ENCODE results near the gene SF1. TPM values are rescaled to one million over a fixed set of nuclear protein-coding genes. Genes with fewer than 3 reads are reported as not detected.

The SF1 gene
- total RNA-seq, 3 donors from 2014 or later = 549 to 586 (median 553) TPM

GRCh38 chr11:64764753-64765152, 13.6 kb downstream of the SF1 start:
- H3K9me3 Mint-ChIP-seq = no peaks in the 10 kb centered on the region
- ATAC-seq = no peak
- H3K4me3 Mint-ChIP-seq = peak overlapping the region; percentile 42
- peaks cover 62% of the 10 kb centered on the region for H3K36me3 Mint-ChIP-seq (ENCODE audit: insufficient read depth)
- no peaks in the 10 kb centered on the region for H3K27me3 Mint-ChIP-seq (ENCODE audit: low read depth)
- no peak for DNase-seq
- H3K4me1 Mint-ChIP-seq (ENCODE audit: low read depth) = peaks cover 92% of the 10 kb centered on the region

GRCh38 chr11:64764040-64764611, 14.2 kb downstream of the SF1 start:
- Mint-ChIP-seq H3K4me3 (peak overlapping the region; percentile 42), H3K9me3 (no peaks in the 10 kb centered on the region), H3K27me3 (ENCODE audit: low read depth) (no peaks in the 10 kb centered on the region), H3K36me3 (ENCODE audit: insufficient read depth) (peaks cover 56% of the 10 kb centered on the region), H3K4me1 (ENCODE audit: low read depth) (peaks cover 92% of the 10 kb centered on the region)
- ATAC-seq (peak; percentile 3 to 18), DNase-seq (peak; percentile 47)

- no peak for DNase-seq
- H3K9me3 Mint-ChIP-seq = no peaks in the 10 kb centered on the region
- peaks cover 90% of the 10 kb centered on the region for H3K4me1 Mint-ChIP-seq (ENCODE audit: low read depth)
- H3K4me3 Mint-ChIP-seq = peak overlapping the region; percentile 42
- H3K36me3 Mint-ChIP-seq (ENCODE audit: insufficient read depth) = peaks cover 50% of the 10 kb centered on the region
- ATAC-seq = no peak
- H3K27me3 Mint-ChIP-seq (ENCODE audit: low read depth) = no peaks in the 10 kb centered on the region
These were observed 14.8 kb downstream of the SF1 start for GRCh38 chr11:64763526-64764039.

DNA sequence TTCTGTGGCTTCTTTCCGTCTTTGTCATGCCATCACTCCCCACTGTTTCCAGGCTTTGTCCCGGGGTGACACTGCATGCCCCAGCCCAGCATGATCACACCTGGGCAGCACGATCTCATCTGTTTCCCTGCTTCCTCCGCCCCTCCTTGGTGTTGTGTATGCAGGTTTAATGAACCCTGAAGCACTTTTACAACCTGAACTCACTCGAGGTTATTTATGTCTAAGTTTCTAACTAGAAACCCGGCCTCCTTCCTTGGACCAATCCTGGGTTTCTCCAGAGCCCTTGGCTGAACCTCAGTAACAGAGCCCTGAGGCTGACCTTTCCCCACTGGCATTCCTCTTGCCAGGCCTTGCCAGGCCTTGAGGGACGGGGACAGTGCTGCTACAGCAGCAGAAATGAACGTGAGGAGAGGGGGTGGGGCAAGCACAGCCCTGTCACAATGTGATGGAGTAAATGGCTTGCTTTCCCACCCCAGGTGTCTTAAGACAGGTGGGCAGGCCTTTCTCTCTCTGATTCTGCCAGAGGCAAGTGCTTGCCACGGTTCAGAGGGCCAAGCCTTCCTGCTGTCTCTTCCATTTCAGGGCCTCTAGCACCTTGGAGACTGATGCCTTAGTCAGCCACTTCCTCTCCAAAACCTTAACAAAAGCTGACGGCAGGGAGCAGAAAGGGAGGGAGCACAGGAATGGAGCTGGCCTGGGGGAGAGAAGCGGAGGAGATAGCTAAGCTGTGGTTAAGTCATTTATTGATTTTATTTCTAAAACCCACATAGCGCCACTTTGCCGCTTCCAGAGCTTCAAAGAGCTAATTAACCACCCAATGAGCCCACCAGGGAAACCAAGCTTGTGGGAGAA, 15.4 kb downstream of the SF1 start:
- H3K27me3 Mint-ChIP-seq (ENCODE audit: low read depth) = no peaks in the 10 kb centered on the region
- H3K9me3 Mint-ChIP-seq = no peaks in the 10 kb centered on the region
- peak; percentile 6 to 10 for ATAC-seq
- peaks cover 44% of the 10 kb centered on the region for H3K36me3 Mint-ChIP-seq (ENCODE audit: insufficient read depth)
- no peak for DNase-seq
- peak overlapping the region; percentile 57 for H3K4me3 Mint-ChIP-seq
- peaks cover 83% of the 10 kb centered on the region for H3K4me1 Mint-ChIP-seq (ENCODE audit: low read depth)

DNA sequence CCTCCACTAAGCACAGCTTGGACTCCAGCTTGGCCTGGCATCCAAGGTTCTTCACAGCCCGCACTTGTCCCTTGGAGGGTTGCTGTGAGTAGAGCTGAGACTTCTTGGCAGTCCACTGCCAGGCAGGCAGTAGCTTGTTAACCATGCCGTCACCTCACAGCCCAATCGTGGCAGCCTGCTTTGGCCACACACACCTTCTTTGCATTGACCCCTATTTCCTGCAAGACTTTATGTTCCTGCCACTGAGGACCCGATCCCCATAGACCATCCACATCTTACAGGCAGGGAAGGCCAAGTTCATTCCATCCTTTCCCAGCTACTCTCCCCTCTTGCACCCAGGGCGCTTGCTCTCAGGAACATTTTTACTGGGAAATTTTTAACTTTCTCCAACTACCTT, 16.1 kb downstream of the SF1 start:
- Mint-ChIP-seq H3K27me3 (ENCODE audit: low read depth) (no peaks in the 10 kb centered on the region), H3K4me3 (peak overlapping the region; percentile 24), H3K4me1 (ENCODE audit: low read depth) (peaks cover 77% of the 10 kb centered on the region), H3K9me3 (no peaks in the 10 kb centered on the region), H3K36me3 (ENCODE audit: insufficient read depth) (peaks cover 39% of the 10 kb centered on the region)
- ATAC-seq (no peak), DNase-seq (no peak)

DNA sequence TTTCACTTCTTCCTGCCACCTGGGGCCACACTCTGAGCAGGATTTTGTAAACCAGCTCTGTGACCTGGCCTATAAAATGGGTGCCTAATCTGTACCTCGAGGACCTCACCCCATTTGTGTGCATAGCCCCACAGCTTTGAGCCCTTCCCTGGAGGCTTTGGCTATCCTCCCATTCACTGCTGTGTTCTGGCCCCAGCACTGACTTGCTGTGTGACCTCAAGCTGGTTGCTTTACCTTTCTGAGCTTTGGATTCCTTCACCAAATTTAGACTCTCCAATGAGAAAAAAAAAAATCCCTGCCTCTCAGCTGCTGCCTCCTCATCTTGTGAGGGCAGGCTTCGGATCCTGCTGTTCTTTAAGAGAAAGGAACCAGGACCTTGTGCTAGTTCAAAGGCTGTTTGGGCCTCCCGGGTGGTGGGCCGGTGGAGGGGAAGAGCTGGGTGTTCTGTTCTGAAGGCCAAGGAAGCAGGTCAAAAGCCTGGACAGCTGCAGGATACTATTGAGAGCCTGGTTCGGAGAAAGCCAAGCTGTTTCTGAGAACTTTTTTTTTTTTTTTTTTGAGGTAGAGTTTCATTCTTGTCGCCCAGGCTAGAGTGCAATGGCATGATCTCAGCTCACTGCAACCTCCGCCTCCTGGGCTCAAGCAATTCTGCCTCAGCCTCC, 17.5 kb downstream of the SF1 start:
- no peak for DNase-seq
- Mint-ChIP-seq H3K36me3 (ENCODE audit: insufficient read depth) (peaks cover 33% of the 10 kb centered on the region), H3K4me3 (peak overlapping the region; percentile 8)

DNA sequence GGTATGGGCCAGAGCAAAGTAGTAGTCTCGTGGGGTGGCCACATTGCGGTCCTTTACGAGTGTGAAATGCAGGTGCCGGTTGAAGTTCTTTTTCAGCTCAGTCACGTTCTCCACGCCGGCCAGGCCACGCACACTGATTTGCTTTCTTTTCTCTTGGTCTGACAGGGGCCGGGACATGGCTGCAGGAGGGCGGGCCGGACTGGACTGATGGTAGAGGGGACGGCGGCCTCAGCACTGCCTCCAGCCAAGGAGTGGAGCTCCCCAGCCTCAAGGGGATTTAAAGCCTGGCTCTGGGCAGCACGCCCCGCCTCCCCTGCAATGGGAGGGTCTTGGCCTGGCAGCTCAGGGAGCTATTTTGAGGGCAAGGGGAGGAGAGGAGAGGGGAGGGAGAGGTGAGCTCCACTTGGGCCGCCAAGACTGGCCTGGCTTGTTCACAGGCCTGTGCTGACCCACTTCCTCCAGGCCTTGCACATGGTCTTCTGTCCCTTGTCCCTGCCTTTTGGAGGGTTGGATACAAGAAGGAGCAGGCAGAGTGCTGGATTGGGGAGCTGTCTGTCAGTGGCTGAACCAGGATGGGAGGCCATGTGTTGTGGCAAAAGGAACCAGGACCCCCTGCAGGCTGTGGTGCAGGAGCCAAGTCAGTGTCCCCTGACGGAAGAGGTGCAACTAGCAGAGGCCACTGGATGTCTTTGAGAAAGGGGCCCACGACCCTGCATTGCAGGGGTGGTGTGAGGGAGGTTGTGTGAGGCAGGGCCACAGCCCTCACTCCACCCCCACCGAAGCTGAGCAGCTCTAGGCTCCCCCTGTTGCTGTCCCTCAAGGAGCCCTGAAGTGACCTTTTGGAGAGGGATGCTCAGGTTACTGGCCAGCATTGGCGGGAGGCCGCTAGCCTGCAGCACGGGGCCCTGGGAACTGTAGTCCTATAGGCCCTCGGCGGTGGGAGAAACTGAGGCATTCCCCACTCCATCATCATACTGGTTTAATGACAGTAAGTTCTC, 18.3 kb downstream of the SF1 start, which contains the start of gene PYGM:
PYGM (minus strand) TSS at position 253 of the 998 bp plus-strand sequence; CDS start at position 177, 76 bp downstream.
- ATAC-seq (peak; percentile 6 to 12), DNase-seq (no peak)
- Mint-ChIP-seq H3K27me3 (ENCODE audit: low read depth) (no peaks in the 10 kb centered on the region), H3K4me3 (no peak within 1 kb of the TSS), H3K4me1 (ENCODE audit: low read depth) (peaks cover 62% of the 10 kb centered on the region), H3K9me3 (no peaks in the 10 kb centered on the region), H3K36me3 (ENCODE audit: insufficient read depth) (peaks cover 30% of the 10 kb centered on the region)

More for the DNA sequence above, 17.5 kb downstream of the SF1 start:
- Mint-ChIP-seq H3K9me3 (no peaks in the 10 kb centered on the region), H3K4me1 (ENCODE audit: low read depth) (peaks cover 67% of the 10 kb centered on the region), H3K27me3 (ENCODE audit: low read depth) (no peaks in the 10 kb centered on the region)
- ATAC-seq = peak in 1 of 2 donors; percentile 2

GRCh38 chr11:64759131-64759721, 19.1 kb downstream of the SF1 start:
- no peaks in the 10 kb centered on the region for H3K27me3 Mint-ChIP-seq (ENCODE audit: low read depth)
- no peaks in the 10 kb centered on the region for H3K9me3 Mint-ChIP-seq
- H3K4me3 Mint-ChIP-seq = no peak overlapping the region
- peaks cover 54% of the 10 kb centered on the region for H3K4me1 Mint-ChIP-seq (ENCODE audit: low read depth)
- DNase-seq (no peak), ATAC-seq (no peak)
- peaks cover 22% of the 10 kb centered on the region for H3K36me3 Mint-ChIP-seq (ENCODE audit: insufficient read depth)

DNA sequence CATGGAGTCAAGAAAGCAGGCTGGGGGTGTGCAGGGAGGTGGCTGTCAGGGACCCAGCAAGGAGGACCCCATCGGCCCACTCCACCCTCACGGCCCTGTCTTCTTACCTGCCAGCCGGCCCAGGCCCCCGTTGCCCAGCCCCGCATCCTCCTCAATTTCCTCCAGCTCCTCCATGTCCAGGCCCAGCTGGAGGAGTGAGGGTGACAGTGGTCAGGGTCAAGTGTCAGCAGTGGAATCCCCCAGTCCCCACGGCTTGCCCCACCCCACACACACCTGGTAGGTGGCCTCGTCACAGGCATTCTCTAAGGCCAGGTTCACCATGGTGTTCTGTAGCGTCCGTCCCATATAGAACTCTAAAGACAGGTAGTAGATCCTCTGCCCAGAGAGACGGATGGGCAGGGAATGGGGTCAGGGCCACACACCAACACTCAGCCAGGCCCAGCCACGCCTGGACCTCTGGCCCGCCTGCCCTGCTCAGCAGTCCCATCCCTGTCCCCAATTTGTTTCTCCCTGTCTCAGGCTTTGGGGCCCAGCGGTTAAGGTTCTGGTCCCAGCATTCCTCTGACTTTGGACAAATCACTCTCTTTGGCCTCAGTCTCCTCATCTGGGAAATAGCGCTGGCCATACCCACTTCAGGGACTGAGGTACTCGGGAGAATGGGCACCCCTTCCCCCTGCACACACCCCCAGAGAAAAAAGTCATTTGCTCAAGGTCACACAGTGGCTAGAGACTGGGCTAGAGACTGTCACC, 19.8 kb downstream of the SF1 start:
- no peak overlapping the region for H3K4me3 Mint-ChIP-seq
- peaks cover 16% of the 10 kb centered on the region for H3K36me3 Mint-ChIP-seq (ENCODE audit: insufficient read depth)
- no peaks in the 10 kb centered on the region for H3K9me3 Mint-ChIP-seq
- ATAC-seq = no peak
- H3K27me3 Mint-ChIP-seq (ENCODE audit: low read depth) = no peaks in the 10 kb centered on the region
- peaks cover 47% of the 10 kb centered on the region for H3K4me1 Mint-ChIP-seq (ENCODE audit: low read depth)
- DNase-seq = no peak

- no peak for ATAC-seq
- no peak for DNase-seq
- Mint-ChIP-seq H3K9me3 (no peaks in the 10 kb centered on the region), H3K36me3 (ENCODE audit: insufficient read depth) (peaks cover 12% of the 10 kb centered on the region), H3K27me3 (ENCODE audit: low read depth) (no peaks in the 10 kb centered on the region), H3K4me3 (no peak overlapping the region), H3K4me1 (ENCODE audit: low read depth) (peaks cover 39% of the 10 kb centered on the region)
These were observed 20.6 kb downstream of the SF1 start for GRCh38 chr11:64757549-64758329.

DNA sequence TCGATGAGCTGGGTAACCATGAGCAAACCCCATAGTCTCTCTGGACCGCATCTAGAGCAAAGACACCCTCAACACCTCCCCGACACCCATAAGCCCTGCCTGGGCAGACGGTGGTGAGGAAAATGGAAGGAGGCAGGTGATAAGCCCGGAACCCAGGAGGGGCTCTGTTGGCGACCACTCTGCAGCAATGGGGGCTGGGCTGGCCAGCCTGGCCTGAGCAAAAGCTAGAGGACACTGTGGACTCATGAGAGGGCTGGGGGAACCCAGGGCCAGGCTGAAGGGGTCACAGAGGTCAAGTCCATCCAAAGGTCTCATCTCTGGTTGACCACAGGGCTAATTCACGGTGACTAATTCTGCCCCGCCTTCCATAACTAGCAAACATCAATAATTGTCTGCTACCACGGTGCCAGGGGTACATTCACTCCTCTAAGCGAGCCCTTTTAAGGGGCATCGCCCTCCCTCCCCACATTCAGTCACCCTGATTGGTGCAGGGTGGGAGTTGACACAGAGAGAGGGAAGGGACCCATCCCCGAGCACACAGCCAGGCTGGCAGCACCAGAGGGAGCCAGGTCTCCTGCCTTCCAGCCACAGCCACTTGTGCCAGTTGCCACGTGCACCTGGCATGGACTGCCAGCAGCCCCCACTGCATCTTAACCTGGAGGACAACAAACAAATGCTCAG, 22.5 kb downstream of the SF1 start:
- peaks cover 15% of the 10 kb centered on the region for H3K36me3 Mint-ChIP-seq (ENCODE audit: insufficient read depth)
- no peak for ATAC-seq
- H3K9me3 Mint-ChIP-seq = no peaks in the 10 kb centered on the region
- H3K4me1 Mint-ChIP-seq (ENCODE audit: low read depth) = peaks cover 22% of the 10 kb centered on the region
- H3K27me3 Mint-ChIP-seq (ENCODE audit: low read depth) = no peaks in the 10 kb centered on the region
- no peak overlapping the region for H3K4me3 Mint-ChIP-seq
- no peak for DNase-seq
